IMR-90 (cell line): ENCODE measurements around the gene LLPH. TPM values are rescaled to one million over a fixed set of nuclear protein-coding genes. Genes with fewer than 3 reads are reported as not detected.

ENCODE experiments used
- ATAC-seq: fragments of 200-7000 bp; cut with Tn5 transposase; 2 replicates; pipeline ENCODE4 v1.9.1; 2020; ENCODE audit warnings: low read depth, mild to moderate bottlenecking, moderate library complexity
- BruUV-seq: library from RNA; stranded (reverse); fragments of 400-500 nt; replicated peaks from 2 replicates; lab custom pipeline; 2021; lab: Mats Ljungman, UMichigan
- CTCF ChIA-PET: fragments of 300-600 bp; formaldehyde crosslinking; extraction: SDS; loops from one replicate; lab custom pipeline; 2021; ENCODE audit warnings: antibody characterized with exemption; lab: Yijun Ruan, JAX
- POLR2A ChIA-PET: fragments of 300-600 bp; sonication (Branson Sonifier 250); formaldehyde crosslinking; loops from one replicate; lab custom pipeline; 2022; ENCODE audit warnings: antibody characterized with exemption; ENCODE audit not compliant: unreplicated experiment; lab: Charles Lee
- DNase-seq: peaks from one replicate; pipeline ENCODE4 v3.0.0; 2013
- H2AFZ ChIP-seq: replicated peaks from 2 replicates; pipeline ENCODE3; 2013; ENCODE audit warnings: low read length, mild to moderate bottlenecking; ENCODE audit not compliant: poor library complexity
- H2AK5ac ChIP-seq: 2 replicates; pipeline ENCODE4 v1.6.1; 2013; ENCODE audit warnings: low read depth, low read length, inconsistent platforms
- H2AK9ac ChIP-seq: replicated peaks from 2 replicates; pipeline ENCODE3; 2013; ENCODE audit warnings: mild to moderate bottlenecking, low read depth, low read length, moderate library complexity; ENCODE audit not compliant: poor library complexity
- H2BK120ac ChIP-seq: 2 replicates; pipeline ENCODE4 v1.6.1; 2013; ENCODE audit warnings: low read depth, low read length, inconsistent platforms
- H2BK15ac ChIP-seq: 3 replicates; pipeline ENCODE4 v1.6.1; 2013; ENCODE audit warnings: low read depth, low read length, inconsistent platforms
- H2BK20ac ChIP-seq: 2 replicates; pipeline ENCODE4 v1.6.1; 2013; ENCODE audit warnings: low read depth, mild to moderate bottlenecking, inconsistent platforms, low read length, moderate library complexity
- H2BK5ac ChIP-seq: 2 replicates; pipeline ENCODE4 v1.6.1; 2013; ENCODE audit warnings: mild to moderate bottlenecking, low read depth, low read length, inconsistent platforms; ENCODE audit not compliant: poor library complexity, severe bottlenecking
- H3K14ac ChIP-seq: replicated peaks from 2 replicates; pipeline ENCODE4 v1.6.1; 2013; ENCODE audit warnings: low read depth, low read length, inconsistent platforms
- H3K18ac ChIP-seq: 2 replicates; pipeline ENCODE4 v1.6.1; 2013; ENCODE audit warnings: low read depth, low read length, control low read depth
- H3K23ac ChIP-seq: 2 replicates; pipeline ENCODE4 v1.6.1; 2013; ENCODE audit warnings: low read depth, low read length, inconsistent platforms
- H3K27ac ChIP-seq: 2 replicates; pipeline ENCODE4 v1.5.1; 2013; ENCODE audit warnings: mild to moderate bottlenecking, control low read depth, low read length; ENCODE audit not compliant: insufficient read depth
- H3K27me3 ChIP-seq: 2 replicates; pipeline ENCODE4 v1.6.1; 2013; ENCODE audit warnings: low read length; ENCODE audit not compliant: control insufficient read depth, insufficient read depth
- H3K36me3 ChIP-seq: 2 replicates; pipeline ENCODE4 v1.6.1; 2013; ENCODE audit warnings: low read length, mixed read lengths; ENCODE audit not compliant: control insufficient read depth, insufficient read depth
- H3K4ac ChIP-seq: 2 replicates; pipeline ENCODE4 v1.6.1; 2013; ENCODE audit warnings: low read depth, low read length, inconsistent platforms
- H3K4me1 ChIP-seq: 2 replicates; pipeline ENCODE4 v1.6.1; 2013; ENCODE audit warnings: low read length, mixed read lengths; ENCODE audit not compliant: control insufficient read depth, insufficient read depth
- H3K4me2 ChIP-seq: 2 replicates; pipeline ENCODE4 v1.6.1; 2013; ENCODE audit warnings: low read depth, mild to moderate bottlenecking, control low read depth, low read length, moderate library complexity
- H3K4me3 ChIP-seq: 2 replicates; pipeline ENCODE4 v1.5.1; 2013; ENCODE audit warnings: low read depth, mild to moderate bottlenecking, control low read depth, low read length, moderate library complexity; ENCODE audit not compliant: insufficient read depth
- H3K56ac ChIP-seq: 2 replicates; pipeline ENCODE4 v1.6.1; 2013; ENCODE audit warnings: low read length, inconsistent platforms; ENCODE audit not compliant: insufficient read depth; ENCODE audit errors: extremely low read depth
- H3K79me1 ChIP-seq, 2 experiments: 2 replicates each; pipeline ENCODE4 v1.6.1; 2013; ENCODE audit warnings: low read length in 2 of 2, inconsistent platforms in 1 of 2, low read depth in 1 of 2
- H3K9ac ChIP-seq: 2 replicates; pipeline ENCODE4 v1.6.1; 2013; ENCODE audit warnings: low read depth, low read length, control low read depth
- H3K9me1 ChIP-seq: 2 replicates; pipeline ENCODE4 v1.6.1; 2013; ENCODE audit warnings: low read length, inconsistent platforms; ENCODE audit not compliant: insufficient read depth
- H3K9me3 ChIP-seq: 2 replicates; pipeline ENCODE4 v1.6.1; 2013; ENCODE audit warnings: low read length; ENCODE audit not compliant: control insufficient read depth, insufficient read depth
- H4K20me1 ChIP-seq: 2 replicates; pipeline ENCODE4 v1.6.1; 2013; ENCODE audit warnings: low read length, inconsistent platforms; ENCODE audit not compliant: insufficient read depth
- H4K5ac ChIP-seq: 2 replicates; pipeline ENCODE4 v1.6.1; 2013; ENCODE audit warnings: mild to moderate bottlenecking, low read depth, low read length, control low read depth
- H4K8ac ChIP-seq, 2 experiments: 2 replicates each; pipeline ENCODE4 v1.6.1; 2013; ENCODE audit warnings: low read depth in 2 of 2, low read length in 2 of 2, control low read depth in 1 of 2, inconsistent platforms in 1 of 2
- H4K91ac ChIP-seq: 2 replicates; pipeline ENCODE4 v1.6.1; 2013; ENCODE audit warnings: low read depth, low read length, inconsistent platforms; ENCODE audit not compliant: insufficient read depth
- BHLHE40 ChIP-seq: fragments of 150-350 bp; IDR thresholded peaks from 2 replicates; pipeline ENCODE4 v1.6.1; 2016; ENCODE audit warnings: mild to moderate bottlenecking, low read depth, low read length
- FOS ChIP-seq: fragments of 150-350 bp; IDR thresholded peaks from 2 replicates; pipeline ENCODE4 v1.6.1; 2016; ENCODE audit warnings: low read depth, low read length
- MAFK ChIP-seq: IDR thresholded peaks from 2 replicates; pipeline ENCODE4 v1.6.1; 2012; ENCODE audit warnings: low read depth, low read length, improper control_type of control experiment
- NFE2L2 ChIP-seq: fragments of 150-350 bp; IDR thresholded peaks from 2 replicates; pipeline ENCODE4 v1.6.1; 2016; ENCODE audit warnings: low read depth, mild to moderate bottlenecking, low read length
- RAD21 ChIP-seq: IDR thresholded peaks from 2 replicates; pipeline ENCODE4 v1.6.1; 2012; ENCODE audit warnings: low read length, improper control_type of control experiment
- SMC3 ChIP-seq: fragments of 150-350 bp; IDR thresholded peaks from 2 replicates; pipeline ENCODE4 v1.6.1; 2016; ENCODE audit warnings: low read depth, mild to moderate bottlenecking, antibody characterized with exemption, low read length, moderate library complexity
- WGBS, 2 experiments: methylation state at CpG; one replicate each; pipeline versions ENCODE4 v1.1.5 to v1.1.7; 2013; ENCODE audit warnings: missing lambda C conversion rate in 2 of 2; ENCODE audit not compliant: insufficient read length in 1 of 2; ENCODE audit errors: extremely low coverage in 2 of 2; 5-methylcytosine and 5-hydroxymethylcytosine counted together
- dilution Hi-C: fragments of 300-500 bp; cut with HindIII; formaldehyde crosslinking; loops from one replicate; pipeline ENCODE4 v1.14.3; 2018; ENCODE audit warnings: low sequenced_read_pairs; ENCODE audit not compliant: unreplicated experiment
- in situ Hi-C: fragments of 300-500 bp; cut with MboI; formaldehyde crosslinking; loops from 3 replicates; pipeline ENCODE4 v1.14.3; 2019; ENCODE audit warnings: low sequenced_read_pairs, inconsistent platforms, mixed read lengths
- intact Hi-C: fragments of 100-400 bp; cut with micrococcal nuclease; formaldehyde crosslinking; loops from 2 replicates; pipeline ENCODE4 v1.10.0; 2022
- polyA plus RNA-seq, 3 experiments: library from polyadenylated mRNA; depleted of rRNA; stranded (reverse); fragments of >200 nt; gene quantifications; 2 replicates each; pipeline ENCODE4 v1.2.3, GENCODE V29; 2012; ENCODE audit warnings: low replicate concordance in 1 of 3
- total RNA-seq: library from RNA; depleted of rRNA; stranded (reverse); fragments of >200 nt; gene quantifications from 2 replicates; pipeline ENCODE4 v1.2.3, GENCODE V29; 2012
- TF ChIP-seq, protein P1 (sequence below): conservative IDR thresholded peaks from 2 replicates; pipeline ENCODE4 v1.5.1; 2012; ENCODE audit warnings: mild to moderate bottlenecking, low read depth, low read length, improper control_type of control experiment
- TF ChIP-seq, protein P2 (sequence below): fragments of 150-350 bp; IDR thresholded peaks from 2 replicates; pipeline ENCODE4 v1.6.1; 2016; ENCODE audit warnings: low read depth, mild to moderate bottlenecking, low read length, moderate library complexity, borderline replicate concordance
- TF ChIP-seq, protein P3 (sequence below): fragments of 150-350 bp; IDR thresholded peaks from 2 replicates; pipeline ENCODE4 v1.6.1; 2017; ENCODE audit warnings: mild to moderate bottlenecking, antibody characterized with exemption, low read length, low read depth

The LLPH gene
- total and polyA plus RNA-seq, 2 of the 4 experiments (the other 2 are of a cell fraction): 2.7 to 17.0 TPM

DNA sequence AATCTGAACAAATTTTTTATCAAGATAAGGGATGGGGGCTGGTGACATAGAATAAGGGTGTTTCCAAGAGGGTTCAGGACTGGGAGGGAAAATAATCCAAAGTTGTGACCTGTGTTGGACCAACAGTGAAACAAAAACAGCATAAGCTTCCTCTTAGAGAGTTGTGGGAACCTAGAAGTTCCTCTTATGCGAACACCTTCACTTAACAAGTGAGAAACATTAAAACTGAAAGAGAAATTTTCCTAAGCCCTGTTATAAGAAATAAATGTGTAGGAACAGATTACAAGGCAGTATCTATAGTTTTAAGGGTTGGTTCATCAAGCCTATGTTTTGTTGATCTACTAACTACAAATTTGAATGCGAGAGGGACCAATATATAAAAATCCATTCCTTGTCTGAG, 58.4 kb downstream of the LLPH start:
- H3K4me1 ChIP-seq: no peaks in the 10 kb centered on the region
- no TSS peak for BruUV-seq
- no CpG with 5 or more reads among the region's 2 CpGs for WGBS, 2 experiments
- ATAC-seq (no peak), DNase-seq (no peak)
- H4K20me1 ChIP-seq: no peaks in the 10 kb centered on the region; the same call in 1 of the 2 replicates
- no peak overlapping the region for H2AK9ac ChIP-seq
- H3K4me3 ChIP-seq: no peak overlapping the region
- TF ChIP-seq FOS: no peak
- TF ChIP-seq, protein P1, sequence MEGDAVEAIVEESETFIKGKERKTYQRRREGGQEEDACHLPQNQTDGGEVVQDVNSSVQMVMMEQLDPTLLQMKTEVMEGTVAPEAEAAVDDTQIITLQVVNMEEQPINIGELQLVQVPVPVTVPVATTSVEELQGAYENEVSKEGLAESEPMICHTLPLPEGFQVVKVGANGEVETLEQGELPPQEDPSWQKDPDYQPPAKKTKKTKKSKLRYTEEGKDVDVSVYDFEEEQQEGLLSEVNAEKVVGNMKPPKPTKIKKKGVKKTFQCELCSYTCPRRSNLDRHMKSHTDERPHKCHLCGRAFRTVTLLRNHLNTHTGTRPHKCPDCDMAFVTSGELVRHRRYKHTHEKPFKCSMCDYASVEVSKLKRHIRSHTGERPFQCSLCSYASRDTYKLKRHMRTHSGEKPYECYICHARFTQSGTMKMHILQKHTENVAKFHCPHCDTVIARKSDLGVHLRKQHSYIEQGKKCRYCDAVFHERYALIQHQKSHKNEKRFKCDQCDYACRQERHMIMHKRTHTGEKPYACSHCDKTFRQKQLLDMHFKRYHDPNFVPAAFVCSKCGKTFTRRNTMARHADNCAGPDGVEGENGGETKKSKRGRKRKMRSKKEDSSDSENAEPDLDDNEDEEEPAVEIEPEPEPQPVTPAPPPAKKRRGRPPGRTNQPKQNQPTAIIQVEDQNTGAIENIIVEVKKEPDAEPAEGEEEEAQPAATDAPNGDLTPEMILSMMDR: no peak
- no peak for TF ChIP-seq BHLHE40
- TF ChIP-seq, protein P2, sequence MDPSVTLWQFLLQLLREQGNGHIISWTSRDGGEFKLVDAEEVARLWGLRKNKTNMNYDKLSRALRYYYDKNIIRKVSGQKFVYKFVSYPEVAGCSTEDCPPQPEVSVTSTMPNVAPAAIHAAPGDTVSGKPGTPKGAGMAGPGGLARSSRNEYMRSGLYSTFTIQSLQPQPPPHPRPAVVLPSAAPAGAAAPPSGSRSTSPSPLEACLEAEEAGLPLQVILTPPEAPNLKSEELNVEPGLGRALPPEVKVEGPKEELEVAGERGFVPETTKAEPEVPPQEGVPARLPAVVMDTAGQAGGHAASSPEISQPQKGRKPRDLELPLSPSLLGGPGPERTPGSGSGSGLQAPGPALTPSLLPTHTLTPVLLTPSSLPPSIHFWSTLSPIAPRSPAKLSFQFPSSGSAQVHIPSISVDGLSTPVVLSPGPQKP: no peak
- TF ChIP-seq NFE2L2: no peak
- TF ChIP-seq SMC3: no peak
- TF ChIP-seq MAFK: no peak
- no peak for TF ChIP-seq RAD21
- TF ChIP-seq, protein P3, sequence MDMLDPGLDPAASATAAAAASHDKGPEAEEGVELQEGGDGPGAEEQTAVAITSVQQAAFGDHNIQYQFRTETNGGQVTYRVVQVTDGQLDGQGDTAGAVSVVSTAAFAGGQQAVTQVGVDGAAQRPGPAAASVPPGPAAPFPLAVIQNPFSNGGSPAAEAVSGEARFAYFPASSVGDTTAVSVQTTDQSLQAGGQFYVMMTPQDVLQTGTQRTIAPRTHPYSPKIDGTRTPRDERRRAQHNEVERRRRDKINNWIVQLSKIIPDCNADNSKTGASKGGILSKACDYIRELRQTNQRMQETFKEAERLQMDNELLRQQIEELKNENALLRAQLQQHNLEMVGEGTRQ: no peak
- POLR2A ChIA-PET: no interaction called here
- no peak overlapping the region for H2AK5ac ChIP-seq
- H3K56ac ChIP-seq: no peak overlapping the region
- H4K91ac ChIP-seq: no peak overlapping the region
- peaks cover 6% of the 10 kb centered on the region; the same call in 1 of the 2 replicates for H3K27me3 ChIP-seq
- H3K9ac ChIP-seq: no peak overlapping the region
- in situ Hi-C loops (no loop called here), intact Hi-C loops (no loop called here), dilution Hi-C loops (no loop called here)
- H3K4me2 ChIP-seq: no peak overlapping the region
- CTCF ChIA-PET: no interaction called here
- no peak overlapping the region for H4K5ac ChIP-seq
- no peak overlapping the region for H3K23ac ChIP-seq
- H2BK5ac ChIP-seq: no peak overlapping the region
- no peak overlapping the region for H2BK15ac ChIP-seq
- H3K18ac ChIP-seq: no peak overlapping the region
- H3K9me3 ChIP-seq: no peaks in the 10 kb centered on the region
- no peak overlapping the region for H3K27ac ChIP-seq
- no peak overlapping the region for H3K4ac ChIP-seq
- H2AFZ ChIP-seq: no peak overlapping the region
- H2BK120ac ChIP-seq: no peak overlapping the region
- H4K8ac ChIP-seq: no peak overlapping the region
- H3K36me3 ChIP-seq: no peaks in the 10 kb centered on the region
- no peaks in the 10 kb centered on the region for H3K9me1 ChIP-seq
- no peak overlapping the region for H2BK20ac ChIP-seq
- H3K79me1 ChIP-seq: no peaks in the 10 kb centered on the region
- H3K14ac ChIP-seq: no peak overlapping the region
